Omental fat pad (tissue), 4 donors: ENCODE measurements around the gene POMGNT2. TPM values are rescaled to one million over a fixed set of nuclear protein-coding genes. Genes with fewer than 3 reads are reported as not detected.

Source experiments
- ATAC-seq: fragments of 150-250 bp; one replicate; pipeline ENCODE4 v1.9.1; 2016; ENCODE audit warnings: mild to moderate bottlenecking, moderate library complexity; ENCODE audit not compliant: low FRiP score
- DNase-seq: peaks from one replicate; pipeline ENCODE4 v3.0.0-alpha.2; 2019; ENCODE audit warnings: low spot score
- total RNA-seq, 4 donors: library from RNA; depleted of rRNA; stranded (reverse); fragments of >200 nt; gene quantifications; one replicate each; pipeline ENCODE4 v1.1.0, GENCODE V29; 2016
- TF ChIP-seq, protein P1 (sequence below), 3 donors: fragments of 450-650 bp; IDR thresholded peaks; one replicate each; pipeline ENCODE4 v1.5.1; 2016 to 2017; ENCODE audit warnings: antibody characterized with exemption in 3 of 3, mild to moderate bottlenecking in 3 of 3, moderate library complexity in 2 of 3

Gene POMGNT2
- total RNA-seq, 4 donors from 2014 or later, result 13.0 to 19.6 (median 15.9) TPM

DNA sequence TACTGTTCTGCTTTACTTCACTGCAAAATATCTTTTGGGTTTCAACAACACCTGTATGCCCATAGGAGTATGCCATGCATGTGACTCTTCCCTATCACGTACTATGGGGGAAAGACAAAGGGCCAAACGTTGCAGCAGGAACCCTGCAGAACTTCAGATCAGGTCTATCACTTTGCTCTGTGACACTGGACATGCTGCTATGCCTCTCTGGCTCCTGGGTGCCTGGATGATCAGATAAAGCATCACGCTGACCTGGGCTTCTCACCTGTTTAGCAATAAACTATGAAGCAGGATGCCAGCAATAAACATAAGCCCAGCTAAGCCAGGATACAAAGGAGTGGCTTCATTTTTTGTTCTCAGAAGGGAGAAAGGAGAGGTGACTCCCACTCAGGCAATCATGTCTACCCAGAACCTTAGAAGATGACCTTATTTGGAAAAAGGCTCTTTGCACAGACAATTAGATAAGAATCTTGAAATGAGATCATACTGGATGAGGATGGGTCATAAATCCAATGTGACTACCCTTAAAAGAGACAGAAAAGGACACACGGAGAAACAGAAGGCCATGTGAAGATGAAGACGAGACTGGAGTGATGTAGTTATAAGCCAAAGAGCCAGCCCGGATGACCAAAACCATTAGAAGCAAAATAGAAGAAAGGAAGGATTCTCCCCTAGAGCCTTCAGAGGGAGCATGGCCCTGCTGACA is 19.3 kb downstream of the POMGNT2 start:
- TF ChIP-seq, protein P1, sequence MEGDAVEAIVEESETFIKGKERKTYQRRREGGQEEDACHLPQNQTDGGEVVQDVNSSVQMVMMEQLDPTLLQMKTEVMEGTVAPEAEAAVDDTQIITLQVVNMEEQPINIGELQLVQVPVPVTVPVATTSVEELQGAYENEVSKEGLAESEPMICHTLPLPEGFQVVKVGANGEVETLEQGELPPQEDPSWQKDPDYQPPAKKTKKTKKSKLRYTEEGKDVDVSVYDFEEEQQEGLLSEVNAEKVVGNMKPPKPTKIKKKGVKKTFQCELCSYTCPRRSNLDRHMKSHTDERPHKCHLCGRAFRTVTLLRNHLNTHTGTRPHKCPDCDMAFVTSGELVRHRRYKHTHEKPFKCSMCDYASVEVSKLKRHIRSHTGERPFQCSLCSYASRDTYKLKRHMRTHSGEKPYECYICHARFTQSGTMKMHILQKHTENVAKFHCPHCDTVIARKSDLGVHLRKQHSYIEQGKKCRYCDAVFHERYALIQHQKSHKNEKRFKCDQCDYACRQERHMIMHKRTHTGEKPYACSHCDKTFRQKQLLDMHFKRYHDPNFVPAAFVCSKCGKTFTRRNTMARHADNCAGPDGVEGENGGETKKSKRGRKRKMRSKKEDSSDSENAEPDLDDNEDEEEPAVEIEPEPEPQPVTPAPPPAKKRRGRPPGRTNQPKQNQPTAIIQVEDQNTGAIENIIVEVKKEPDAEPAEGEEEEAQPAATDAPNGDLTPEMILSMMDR (IDR thresholded peaks at IDR 0.05), result no peak
- no peak for ATAC-seq
- no peak for DNase-seq

DNA sequence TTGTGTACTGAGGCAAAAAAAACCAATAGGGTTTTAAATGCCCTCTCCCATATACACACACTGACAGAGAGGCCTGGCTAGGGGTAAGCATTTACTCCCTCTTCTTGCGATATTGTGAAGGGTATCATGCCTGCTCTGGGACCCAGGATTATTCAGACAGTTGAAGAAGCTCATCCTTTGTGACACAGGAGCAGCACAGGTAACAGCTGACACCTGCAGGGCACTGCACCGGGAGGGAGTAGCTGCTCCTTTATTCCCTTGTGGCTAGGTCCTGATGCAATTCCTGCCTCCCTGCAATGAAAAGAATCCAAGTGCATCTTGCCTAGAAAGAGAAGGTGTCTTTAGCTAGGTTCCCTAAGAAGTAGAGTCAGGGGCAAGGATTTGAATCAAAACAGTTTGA is 23.4 kb downstream of the POMGNT2 start:
- no peak for ATAC-seq
- no peak for DNase-seq
- TF ChIP-seq, protein P1 (IDR thresholded peaks at IDR 0.05), result no peak

DNA sequence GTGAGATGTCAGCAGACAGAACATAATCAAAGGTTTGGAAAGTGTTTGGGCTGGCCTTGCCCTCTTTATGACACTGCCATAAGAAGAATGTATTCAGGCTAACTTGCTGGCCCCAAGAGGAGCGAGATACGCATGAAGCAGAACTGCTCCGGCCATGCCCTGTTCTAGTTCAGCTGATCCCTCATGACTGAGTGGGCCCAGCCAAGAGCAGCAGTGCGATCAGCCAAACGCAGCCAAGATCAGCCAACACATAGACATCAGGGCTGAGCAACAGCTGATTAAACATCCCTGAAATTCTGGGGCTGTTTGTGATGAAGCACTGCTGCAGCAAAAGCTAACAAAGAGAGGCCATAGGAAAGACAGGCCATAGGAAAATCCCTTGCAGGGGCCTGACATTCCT is 24.1 kb downstream of the POMGNT2 start:
- no peak for DNase-seq
- no peak for ATAC-seq
- TF ChIP-seq, protein P1 (IDR thresholded peaks at IDR 0.05), result no peak

DNA sequence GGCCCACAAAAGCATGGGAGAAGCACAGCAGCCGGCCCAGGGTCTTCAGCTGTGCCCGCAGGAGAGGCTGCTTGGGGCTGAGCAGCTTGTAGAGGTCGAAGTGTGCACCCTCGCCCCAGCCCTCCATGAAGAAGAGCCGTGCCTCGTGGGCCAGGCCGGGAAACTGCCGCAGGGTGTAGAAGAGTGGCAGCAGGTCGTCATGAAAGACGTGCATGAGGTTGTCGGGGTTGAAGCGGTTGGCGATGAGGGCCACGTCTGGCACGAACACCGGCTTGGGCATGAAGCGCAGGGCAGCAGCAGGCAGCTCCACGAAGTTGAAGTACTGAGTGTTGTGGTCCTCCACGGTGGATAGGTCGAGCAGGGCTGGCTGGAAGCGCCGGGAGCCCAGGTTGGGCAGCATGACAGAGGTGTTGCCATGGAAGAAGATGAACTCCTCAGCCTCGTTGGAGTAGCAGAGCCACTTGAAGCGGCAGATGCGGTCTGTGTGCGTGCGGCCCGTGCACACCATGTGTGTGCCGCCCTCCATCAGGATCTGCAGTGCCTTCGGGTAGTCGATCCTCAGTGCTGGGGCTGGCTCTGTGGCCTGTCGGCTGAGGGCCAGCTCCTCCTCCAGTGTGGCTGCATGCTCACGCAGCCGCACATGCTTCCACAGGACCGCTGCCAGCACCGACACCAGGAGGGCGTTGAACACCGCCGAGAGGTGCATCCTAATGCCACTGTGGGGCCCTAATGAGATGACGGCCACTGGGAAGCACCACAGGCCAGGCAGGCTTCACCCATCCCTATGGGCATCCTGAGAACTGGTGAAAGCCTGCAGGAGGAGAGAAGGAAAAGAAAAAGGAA is 24.9 kb downstream of the POMGNT2 start:
- no peak for ATAC-seq
- TF ChIP-seq, protein P1 (IDR thresholded peaks at IDR 0.05), result no peak
- DNase-seq, result no peak

DNA sequence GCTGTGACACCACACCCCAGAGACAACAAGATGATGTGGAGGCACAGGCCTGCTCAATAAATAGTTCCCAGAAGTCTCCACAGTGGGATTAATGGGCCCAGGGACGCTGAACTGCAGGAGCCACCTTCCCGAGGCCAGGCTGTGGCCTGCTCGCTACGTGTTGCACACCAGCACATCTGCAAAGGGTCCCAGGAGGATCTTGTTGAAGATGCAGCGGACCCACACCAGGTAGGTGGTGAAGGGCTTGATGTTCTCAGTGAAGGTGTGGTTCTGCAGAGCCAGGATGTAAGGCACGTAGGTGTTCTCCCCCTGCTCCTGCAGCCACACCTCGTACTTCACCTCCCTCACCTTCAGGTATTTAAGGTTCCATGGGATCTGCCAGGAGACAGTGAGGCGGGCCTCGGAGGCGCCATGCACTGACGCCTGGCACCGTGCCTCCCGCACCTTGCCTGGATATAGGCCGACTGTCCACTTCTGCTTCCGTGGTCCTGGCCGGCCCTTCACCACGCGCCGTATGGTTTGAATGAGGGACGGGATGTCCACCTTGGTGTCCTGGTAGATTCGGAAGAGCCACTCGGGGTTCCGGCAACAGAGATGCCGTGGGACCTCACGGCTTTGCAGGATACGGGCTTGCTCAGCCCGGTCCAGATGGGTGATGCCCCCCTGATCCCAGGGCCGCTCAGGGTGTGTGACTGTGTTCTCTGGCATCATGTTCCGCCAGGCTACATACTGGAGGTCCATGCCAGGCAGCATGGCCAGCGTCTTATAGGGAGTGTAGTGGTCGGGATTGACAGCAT is 26.1 kb downstream of the POMGNT2 start:
- TF ChIP-seq, protein P1 (IDR thresholded peaks at IDR 0.05), result no peak
- ATAC-seq, result no peak

DNA sequence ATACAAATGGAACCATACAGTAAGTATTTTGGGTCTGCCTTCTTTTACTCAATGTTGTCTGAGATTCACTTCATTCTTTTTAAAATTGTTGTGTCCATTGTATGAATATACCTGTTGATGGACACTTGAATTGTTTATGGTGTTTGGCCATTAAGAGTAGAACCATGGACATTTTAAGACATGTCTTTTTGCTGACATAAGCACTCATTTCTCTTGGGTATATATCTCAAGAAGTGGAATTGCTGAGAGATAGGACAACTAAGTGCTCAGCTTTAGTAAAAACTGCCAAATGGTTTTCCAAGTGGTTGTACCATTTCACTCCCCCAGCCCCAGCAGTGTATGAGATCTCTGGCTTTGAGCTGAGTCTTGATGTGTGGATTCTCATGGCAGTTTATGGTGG is 28.2 kb downstream of the POMGNT2 start:
- TF ChIP-seq, protein P1 (IDR thresholded peaks at IDR 0.05), result no peak
- no peak for DNase-seq
- ATAC-seq, result no peak

More for the DNA sequence above, 26.1 kb downstream of the POMGNT2 start:
- DNase-seq, result no peak
